K562 (cell line): ENCODE data around the gene GRIA4. TPM values are rescaled to one million over a fixed set of nuclear protein-coding genes. Genes with fewer than 3 reads are reported as not detected.
A peak's percentile ranks its signal among the peaks of the same experiment; 100 is the strongest.

Source experiments
- ASH1L ChIP-seq: fragments of 450-650 bp; IDR thresholded peaks from 2 replicates; pipeline ENCODE4 v1.6.1; 2018; ENCODE audit warnings: borderline replicate concordance, mild to moderate bottlenecking, low read depth; ENCODE audit not compliant: partially characterized antibody
- ELF4 ChIP-seq: fragments of 450-650 bp; formaldehyde crosslinking; IDR thresholded peaks from 2 replicates; pipeline ENCODE4 v1.4.0; 2022; ENCODE audit warnings: missing genetic modification characterization
- HDAC2 ChIP-seq: fragments of 450-650 bp; IDR thresholded peaks from 2 replicates; pipeline ENCODE4 v1.6.1; 2016; ENCODE audit warnings: mild to moderate bottlenecking
- HDAC6 ChIP-seq: IDR thresholded peaks from 2 replicates; pipeline ENCODE4 v1.6.1; 2012; ENCODE audit warnings: low read depth, mild to moderate bottlenecking, control low read depth, inconsistent platforms, low read length, moderate library complexity
- JUNB ChIP-seq: fragments of 450-650 bp; formaldehyde crosslinking; conservative IDR thresholded peaks from 2 replicates; pipeline ENCODE4 v1.4.0; 2020; ENCODE audit warnings: mild to moderate bottlenecking
- TEAD2 ChIP-seq: fragments of 450-650 bp; IDR thresholded peaks from 2 replicates; pipeline ENCODE4 v1.6.1; 2016; ENCODE audit warnings: missing genetic modification characterization, control low read depth, missing compliant biosample characterization
- polyA plus RNA-seq, 8 experiments: library from polyadenylated mRNA; depleted of rRNA in 4 of 8; stranded (reverse) in 5 of 8; unstranded in 3 of 8; fragments of >200 nt; fragmentation: Nextera tagmentation in 2 of 8; fragmentation: Illumina TruSeq in 1 of 8; extraction: Ambion mirVana in 2 of 8; extraction: Trizol in 1 of 8; gene quantifications; 2 replicates each; pipeline versions ENCODE4 v1.2.1 to v1.2.3, GENCODE V29; 2011 to 2014; ENCODE audit warnings: inconsistent platforms in 1 of 8, missing spikeins in 1 of 8
- total RNA-seq, 7 experiments: library from RNA; depleted of rRNA in 6 of 7; stranded (reverse); fragments of >200 nt in 6 of 7; fragmentation: Illumina TruSeq in 2 of 7; extraction: Trizol in 2 of 7; gene quantifications; 2 replicates each; pipeline versions ENCODE4 v1.2.1 to v1.2.3, GENCODE V29; 2011 to 2021; ENCODE audit warnings: low replicate concordance in 1 of 7
- TF ChIP-seq, protein P1 (sequence below), 2 experiments: fragments of 450-650 bp in 1 of 2; sonication (generic) in 1 of 2; formaldehyde crosslinking in 1 of 2; IDR thresholded peaks; 2 replicates each; pipeline versions ENCODE4 v1.7.1 to v1.9.0; 2016 to 2022; ENCODE audit warnings: inconsistent platforms in 1 of 2, mild to moderate bottlenecking in 1 of 2, missing genetic modification reagents in 1 of 2
- TF ChIP-seq, protein P2 (sequence below): sonication (generic); formaldehyde crosslinking; IDR thresholded peaks from 2 replicates; pipeline ENCODE4 v1.8.1; 2023; ENCODE audit warnings: mild to moderate bottlenecking, missing genetic modification reagents
- TF ChIP-seq, protein P3 (sequence below), 2 experiments: fragments of 200-800 bp in 1 of 2; sonication (Bioruptor generic) in 1 of 2; sonication (generic) in 1 of 2; formaldehyde crosslinking in 1 of 2; IDR thresholded peaks in 1 of 2; conservative IDR thresholded peaks in 1 of 2; 2 replicates each; pipeline versions ENCODE4 v1.5.0 to v1.6.1; 2016 to 2020; ENCODE audit warnings: missing compliant biosample characterization in 1 of 2, missing genetic modification characterization in 1 of 2, missing genetic modification reagents in 1 of 2
- TF ChIP-seq, protein P4 (sequence below): fragments of 200-800 bp; sonication (Bioruptor generic); IDR thresholded peaks from 2 replicates; pipeline ENCODE4 v1.6.1; 2017; ENCODE audit warnings: missing genetic modification characterization, missing compliant biosample characterization

The GRIA4 gene
- total and polyA plus RNA-seq, 9 of the 15 experiments (the other 6 are each of a cell fraction or from before 2014, with no cell fraction given) = not detected

DNA sequence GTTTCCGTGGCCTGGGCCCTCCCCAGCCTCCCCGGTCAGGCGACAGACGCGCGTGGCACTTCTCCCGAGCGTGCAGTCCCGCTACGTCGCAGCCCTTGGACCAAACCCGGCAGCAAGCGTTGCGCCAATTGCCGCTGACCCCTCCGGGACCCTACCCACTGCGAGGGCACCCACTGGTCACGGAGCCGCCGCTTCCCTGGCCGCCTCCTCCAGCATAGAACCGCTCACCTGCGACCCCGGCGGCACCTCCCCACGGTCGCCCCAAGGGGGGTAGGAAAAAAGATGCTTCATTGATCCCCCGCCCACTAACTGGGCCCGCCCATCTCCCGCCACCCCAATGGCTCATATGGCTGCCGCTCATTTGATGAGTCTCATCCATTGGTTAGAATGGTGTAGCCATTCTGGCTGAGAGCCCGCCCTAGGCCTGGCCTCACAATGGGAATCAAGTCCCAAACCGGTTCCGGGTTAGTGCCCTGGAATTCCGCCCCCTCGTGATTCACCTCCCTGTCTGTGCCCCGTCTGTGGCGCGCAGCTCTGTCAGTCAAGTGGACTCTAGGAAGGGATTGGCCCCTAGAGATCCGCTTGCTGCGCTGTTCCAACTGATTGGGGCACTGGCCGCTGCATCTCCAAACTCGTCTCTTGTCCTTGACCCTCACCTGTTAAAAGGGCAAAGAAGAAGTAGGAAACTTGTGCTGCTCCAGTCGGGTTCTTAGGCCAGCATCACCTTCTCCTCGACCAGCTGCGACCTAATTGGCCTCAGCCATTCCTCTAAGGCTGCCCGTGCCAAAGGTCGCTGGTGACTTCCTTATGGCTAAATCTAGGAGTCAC lies 412.3 kb downstream of the GRIA4 start, which contains the start of gene MSANTD4 (continued):
- TF ChIP-seq, protein P1, sequence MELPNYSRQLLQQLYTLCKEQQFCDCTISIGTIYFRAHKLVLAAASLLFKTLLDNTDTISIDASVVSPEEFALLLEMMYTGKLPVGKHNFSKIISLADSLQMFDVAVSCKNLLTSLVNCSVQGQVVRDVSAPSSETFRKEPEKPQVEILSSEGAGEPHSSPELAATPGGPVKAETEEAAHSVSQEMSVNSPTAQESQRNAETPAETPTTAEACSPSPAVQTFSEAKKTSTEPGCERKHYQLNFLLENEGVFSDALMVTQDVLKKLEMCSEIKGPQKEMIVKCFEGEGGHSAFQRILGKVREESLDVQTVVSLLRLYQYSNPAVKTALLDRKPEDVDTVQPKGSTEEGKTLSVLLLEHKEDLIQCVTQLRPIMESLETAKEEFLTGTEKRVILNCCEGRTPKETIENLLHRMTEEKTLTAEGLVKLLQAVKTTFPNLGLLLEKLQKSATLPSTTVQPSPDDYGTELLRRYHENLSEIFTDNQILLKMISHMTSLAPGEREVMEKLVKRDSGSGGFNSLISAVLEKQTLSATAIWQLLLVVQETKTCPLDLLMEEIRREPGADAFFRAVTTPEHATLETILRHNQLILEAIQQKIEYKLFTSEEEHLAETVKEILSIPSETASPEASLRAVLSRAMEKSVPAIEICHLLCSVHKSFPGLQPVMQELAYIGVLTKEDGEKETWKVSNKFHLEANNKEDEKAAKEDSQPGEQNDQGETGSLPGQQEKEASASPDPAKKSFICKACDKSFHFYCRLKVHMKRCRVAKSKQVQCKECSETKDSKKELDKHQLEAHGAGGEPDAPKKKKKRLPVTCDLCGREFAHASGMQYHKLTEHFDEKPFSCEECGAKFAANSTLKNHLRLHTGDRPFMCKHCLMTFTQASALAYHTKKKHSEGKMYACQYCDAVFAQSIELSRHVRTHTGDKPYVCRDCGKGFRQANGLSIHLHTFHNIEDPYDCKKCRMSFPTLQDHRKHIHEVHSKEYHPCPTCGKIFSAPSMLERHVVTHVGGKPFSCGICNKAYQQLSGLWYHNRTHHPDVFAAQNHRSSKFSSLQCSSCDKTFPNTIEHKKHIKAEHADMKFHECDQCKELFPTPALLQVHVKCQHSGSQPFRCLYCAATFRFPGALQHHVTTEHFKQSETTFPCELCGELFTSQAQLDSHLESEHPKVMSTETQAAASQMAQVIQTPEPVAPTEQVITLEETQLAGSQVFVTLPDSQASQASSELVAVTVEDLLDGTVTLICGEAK (IDR thresholded peaks at IDR 0.05) = peak; percentile 95
- TF ChIP-seq, protein P1 (CRISPR knock-in tag; IDR thresholded peaks at IDR 0.05) = no peak
- TF ChIP-seq ELF4 (CRISPR knock-in tag) (0 out of 2 replicates have a peak, but pooled peaks have one; percentile 6), ASH1L (peak; percentile 95), HDAC6 (no peak), JUNB (CRISPR knock-in tag) (0 out of 2 replicates have a peak, but pooled peaks have one; percentile 29), TEAD2 (tag) (peak; percentile 83), HDAC2 (0 out of 2 replicates have a peak, but pooled peaks have one; percentile 16)
- TF ChIP-seq, protein P2, sequence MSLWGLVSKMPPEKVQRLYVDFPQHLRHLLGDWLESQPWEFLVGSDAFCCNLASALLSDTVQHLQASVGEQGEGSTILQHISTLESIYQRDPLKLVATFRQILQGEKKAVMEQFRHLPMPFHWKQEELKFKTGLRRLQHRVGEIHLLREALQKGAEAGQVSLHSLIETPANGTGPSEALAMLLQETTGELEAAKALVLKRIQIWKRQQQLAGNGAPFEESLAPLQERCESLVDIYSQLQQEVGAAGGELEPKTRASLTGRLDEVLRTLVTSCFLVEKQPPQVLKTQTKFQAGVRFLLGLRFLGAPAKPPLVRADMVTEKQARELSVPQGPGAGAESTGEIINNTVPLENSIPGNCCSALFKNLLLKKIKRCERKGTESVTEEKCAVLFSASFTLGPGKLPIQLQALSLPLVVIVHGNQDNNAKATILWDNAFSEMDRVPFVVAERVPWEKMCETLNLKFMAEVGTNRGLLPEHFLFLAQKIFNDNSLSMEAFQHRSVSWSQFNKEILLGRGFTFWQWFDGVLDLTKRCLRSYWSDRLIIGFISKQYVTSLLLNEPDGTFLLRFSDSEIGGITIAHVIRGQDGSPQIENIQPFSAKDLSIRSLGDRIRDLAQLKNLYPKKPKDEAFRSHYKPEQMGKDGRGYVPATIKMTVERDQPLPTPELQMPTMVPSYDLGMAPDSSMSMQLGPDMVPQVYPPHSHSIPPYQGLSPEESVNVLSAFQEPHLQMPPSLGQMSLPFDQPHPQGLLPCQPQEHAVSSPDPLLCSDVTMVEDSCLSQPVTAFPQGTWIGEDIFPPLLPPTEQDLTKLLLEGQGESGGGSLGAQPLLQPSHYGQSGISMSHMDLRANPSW (CRISPR knock-in tag) = no peak
- TF ChIP-seq, protein P3, sequence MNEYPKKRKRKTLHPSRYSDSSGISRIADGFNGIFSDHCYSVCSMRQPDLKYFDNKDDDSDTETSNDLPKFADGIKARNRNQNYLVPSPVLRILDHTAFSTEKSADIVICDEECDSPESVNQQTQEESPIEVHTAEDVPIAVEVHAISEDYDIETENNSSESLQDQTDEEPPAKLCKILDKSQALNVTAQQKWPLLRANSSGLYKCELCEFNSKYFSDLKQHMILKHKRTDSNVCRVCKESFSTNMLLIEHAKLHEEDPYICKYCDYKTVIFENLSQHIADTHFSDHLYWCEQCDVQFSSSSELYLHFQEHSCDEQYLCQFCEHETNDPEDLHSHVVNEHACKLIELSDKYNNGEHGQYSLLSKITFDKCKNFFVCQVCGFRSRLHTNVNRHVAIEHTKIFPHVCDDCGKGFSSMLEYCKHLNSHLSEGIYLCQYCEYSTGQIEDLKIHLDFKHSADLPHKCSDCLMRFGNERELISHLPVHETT (CRISPR knock-in tag; conservative IDR thresholded peaks at IDR 0.05 in 1 of 2, IDR thresholded peaks at IDR 0.05 in 1 of 2) = no peak
- TF ChIP-seq, protein P4, sequence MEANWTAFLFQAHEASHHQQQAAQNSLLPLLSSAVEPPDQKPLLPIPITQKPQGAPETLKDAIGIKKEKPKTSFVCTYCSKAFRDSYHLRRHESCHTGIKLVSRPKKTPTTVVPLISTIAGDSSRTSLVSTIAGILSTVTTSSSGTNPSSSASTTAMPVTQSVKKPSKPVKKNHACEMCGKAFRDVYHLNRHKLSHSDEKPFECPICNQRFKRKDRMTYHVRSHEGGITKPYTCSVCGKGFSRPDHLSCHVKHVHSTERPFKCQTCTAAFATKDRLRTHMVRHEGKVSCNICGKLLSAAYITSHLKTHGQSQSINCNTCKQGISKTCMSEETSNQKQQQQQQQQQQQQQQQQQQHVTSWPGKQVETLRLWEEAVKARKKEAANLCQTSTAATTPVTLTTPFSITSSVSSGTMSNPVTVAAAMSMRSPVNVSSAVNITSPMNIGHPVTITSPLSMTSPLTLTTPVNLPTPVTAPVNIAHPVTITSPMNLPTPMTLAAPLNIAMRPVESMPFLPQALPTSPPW (CRISPR knock-in tag) = peak; percentile 81
